SJSA1 (cell line): ENCODE data around the gene SNCA. TPM values are rescaled to one million over a fixed set of nuclear protein-coding genes. Genes with fewer than 3 reads are reported as not detected.

Source experiments
- DNase-seq, 2 experiments: peaks; one replicate each; pipeline ENCODE4 v3.0.0-alpha.2; 2015 to 2020; ENCODE audit warnings: low spot score in 2 of 2, low read depth in 1 of 2
- H3K27ac ChIP-seq: fragments of 250-450 bp; sonication (Bioruptor Pico); 2 replicates; pipeline ENCODE4 v1.5.1; 2020; ENCODE audit warnings: mild to moderate bottlenecking, moderate library complexity
- H3K27me3 ChIP-seq: fragments of 250-450 bp; sonication (Bioruptor Pico); replicated peaks from 2 replicates; pipeline ENCODE4 v1.5.1; 2020; ENCODE audit warnings: mild to moderate bottlenecking, moderate library complexity
- H3K36me3 ChIP-seq: fragments of 250-450 bp; sonication (Bioruptor Pico); 2 replicates; pipeline ENCODE4 v1.5.1; 2020; ENCODE audit warnings: mild to moderate bottlenecking
- H3K4me1 ChIP-seq: fragments of 250-450 bp; sonication (Bioruptor Pico); replicated peaks from 2 replicates; pipeline ENCODE4 v1.6.1; 2021; ENCODE audit warnings: mild to moderate bottlenecking
- H3K4me3 ChIP-seq: fragments of 250-450 bp; sonication (Bioruptor Pico); 2 replicates; pipeline ENCODE4 v1.5.1; 2020; ENCODE audit warnings: mild to moderate bottlenecking
- H3K9me3 ChIP-seq: fragments of 250-450 bp; sonication (Bioruptor Pico); replicated peaks from 2 replicates; pipeline ENCODE4 v1.5.1; 2020; ENCODE audit warnings: mild to moderate bottlenecking
- total RNA-seq: library from RNA; depleted of rRNA; stranded (reverse); fragments of >200 nt; shearing (Covaris generic); gene quantifications from 2 replicates; pipeline ENCODE4 v1.2.3, GENCODE V29; 2014

The SNCA gene
- total RNA-seq, 1 experiment from 2014 or later, result 14.3 TPM

DNA sequence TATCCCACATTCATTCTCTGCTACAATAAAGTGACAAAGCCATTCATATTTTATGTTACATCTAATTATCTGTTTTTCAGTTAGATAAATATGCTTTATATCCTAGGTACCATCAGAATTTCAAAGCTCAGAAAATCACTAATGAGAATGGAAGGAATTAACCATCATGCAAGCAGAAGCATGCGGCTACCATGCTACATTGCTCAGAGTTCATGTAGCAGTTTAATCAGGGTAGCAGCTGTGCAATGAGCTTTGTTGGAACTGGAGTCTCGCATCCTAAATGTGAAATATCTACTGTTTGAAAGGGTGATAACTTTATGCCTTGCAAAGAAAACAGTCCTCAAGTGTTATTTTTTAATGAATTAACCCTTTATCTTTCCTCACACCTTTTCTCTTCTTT lies 77.5 kb downstream of the SNCA start:
- peaks cover 4% of the 10 kb centered on the region for H3K4me1 ChIP-seq
- H3K27ac ChIP-seq, result no peak overlapping the region
- H3K36me3 ChIP-seq, result no peaks in the 10 kb centered on the region
- H3K27me3 ChIP-seq, result no peaks in the 10 kb centered on the region
- H3K9me3 ChIP-seq, result no peaks in the 10 kb centered on the region
- DNase-seq, result no peak
- no peak overlapping the region for H3K4me3 ChIP-seq

DNA sequence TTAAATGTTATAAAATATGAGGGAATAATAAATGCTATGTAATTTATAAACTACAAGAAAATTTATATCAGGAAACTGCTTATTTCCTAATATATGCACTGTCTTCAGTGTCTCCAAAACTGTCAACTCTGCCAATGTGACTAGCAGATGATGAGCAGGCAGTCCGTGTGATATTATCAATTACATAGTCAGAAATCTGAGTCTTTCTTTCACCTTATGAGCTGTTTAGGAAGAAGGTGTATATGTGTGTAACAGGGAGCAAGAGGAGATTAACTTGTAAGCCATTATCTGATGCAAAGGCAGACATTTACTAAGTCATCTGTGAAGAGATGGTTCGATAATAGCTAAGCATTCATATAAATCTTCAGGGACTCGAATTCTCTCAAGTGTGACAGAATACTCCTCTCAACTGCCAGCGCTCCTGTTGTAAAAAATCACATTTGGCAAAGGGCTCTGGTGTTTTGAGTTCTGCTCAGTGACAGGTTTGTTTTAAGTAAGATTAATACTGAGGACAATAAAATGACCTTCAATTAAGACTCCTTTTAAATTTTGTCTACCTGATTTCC lies 79.7 kb downstream of the SNCA start:
- Histone ChIP-seq H3K36me3 (no peaks in the 10 kb centered on the region), H3K9me3 (no peaks in the 10 kb centered on the region), H3K4me1 (peaks cover 25% of the 10 kb centered on the region), H3K4me3 (no peak overlapping the region), H3K27ac (no peak overlapping the region), H3K27me3 (no peaks in the 10 kb centered on the region)
- no peak for DNase-seq

GRCh38 chr4:89755220-89755619 lies 81.7 kb downstream of the SNCA start:
- Histone ChIP-seq H3K27me3 (no peaks in the 10 kb centered on the region), H3K4me1 (peaks cover 27% of the 10 kb centered on the region), H3K27ac (no peak overlapping the region), H3K36me3 (no peaks in the 10 kb centered on the region), H3K4me3 (no peak overlapping the region), H3K9me3 (no peaks in the 10 kb centered on the region)
- no peak for DNase-seq

- DNase-seq, result peak in 1 of 2 experiments; percentile 23
- Histone ChIP-seq H3K9me3 (no peaks in the 10 kb centered on the region), H3K4me3 (no peak overlapping the region), H3K4me1 (peaks cover 27% of the 10 kb centered on the region), H3K36me3 (no peaks in the 10 kb centered on the region), H3K27me3 (no peaks in the 10 kb centered on the region), H3K27ac (peak overlapping the region; percentile 91)
Observed at GRCh38 chr4:89754531-89754930, 82.4 kb downstream of the SNCA start.

DNA sequence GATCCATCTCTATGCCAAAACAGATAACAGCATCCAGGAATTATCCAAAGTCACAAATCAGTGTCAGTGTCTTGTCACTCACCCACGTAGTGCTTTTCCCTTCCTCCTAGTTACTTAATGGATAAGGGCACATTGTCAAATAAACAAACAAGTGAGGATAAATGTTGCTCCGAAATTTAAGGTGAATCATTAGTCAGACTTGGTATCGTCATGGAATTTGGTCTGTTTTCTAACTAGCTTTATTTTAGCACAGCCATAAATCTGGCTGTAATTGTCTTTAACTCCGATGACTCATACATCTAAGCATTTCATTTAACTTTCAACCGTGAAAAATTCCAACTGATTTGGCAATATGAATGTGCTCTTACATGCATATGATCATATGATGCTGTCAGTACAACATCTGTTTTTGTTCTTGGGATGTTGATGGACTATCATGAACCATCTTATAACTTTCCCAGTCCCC lies 83.3 kb downstream of the SNCA start:
- peak in 1 of 2 experiments; percentile 87 for DNase-seq
- H3K27ac ChIP-seq, result peak overlapping the region; percentile 91
- no peak overlapping the region for H3K4me3 ChIP-seq
- no peaks in the 10 kb centered on the region for H3K27me3 ChIP-seq
- H3K4me1 ChIP-seq, result peaks cover 27% of the 10 kb centered on the region
- no peaks in the 10 kb centered on the region for H3K9me3 ChIP-seq
- H3K36me3 ChIP-seq, result no peaks in the 10 kb centered on the region

DNA sequence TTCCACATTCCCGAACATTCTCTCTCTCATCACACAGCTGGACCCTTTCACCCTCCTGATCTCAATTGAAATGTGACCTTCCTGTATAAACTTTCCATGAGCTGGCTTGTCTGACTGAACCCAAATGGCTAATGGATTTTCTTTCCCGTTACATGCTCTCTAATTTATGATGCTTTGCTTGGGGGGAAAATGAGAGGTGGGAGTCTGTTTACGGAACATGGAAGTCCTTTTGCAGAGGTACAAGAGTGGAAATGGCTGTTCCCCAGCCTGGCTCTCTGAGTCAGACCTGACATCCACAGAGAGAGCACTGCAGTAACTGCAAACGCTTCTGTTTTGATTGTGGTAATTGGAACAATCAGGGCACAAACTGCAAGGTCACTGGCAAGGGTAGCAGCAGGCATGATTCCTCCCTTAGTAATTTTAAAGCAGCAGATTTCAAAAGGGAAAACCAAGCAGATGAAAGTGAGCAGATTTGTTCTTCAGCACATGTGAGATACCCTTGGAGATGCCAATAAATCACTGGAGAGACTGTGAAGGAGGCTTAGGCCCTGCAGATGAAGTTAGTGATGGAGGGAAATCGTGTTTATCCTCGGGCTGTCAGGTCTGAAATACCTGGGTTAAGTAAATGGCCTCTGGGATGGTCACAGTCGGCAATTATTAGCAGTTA lies 83.9 kb downstream of the SNCA start:
- no peak overlapping the region for H3K4me3 ChIP-seq

GRCh38 chr4:89751416-89751815 lies 85.5 kb downstream of the SNCA start:
- no peaks in the 10 kb centered on the region for H3K36me3 ChIP-seq
- no peak overlapping the region for H3K4me3 ChIP-seq
- H3K4me1 ChIP-seq, result peaks cover 27% of the 10 kb centered on the region
- no peak overlapping the region for H3K27ac ChIP-seq
- DNase-seq, result no peak
- H3K9me3 ChIP-seq, result no peaks in the 10 kb centered on the region
- H3K27me3 ChIP-seq, result no peaks in the 10 kb centered on the region

More for the DNA sequence above, 83.9 kb downstream of the SNCA start:
- DNase-seq, result peak; percentile 57 to 67
- Histone ChIP-seq H3K27ac (peak overlapping the region; percentile 91), H3K36me3 (no peaks in the 10 kb centered on the region), H3K4me1 (peaks cover 27% of the 10 kb centered on the region), H3K27me3 (no peaks in the 10 kb centered on the region), H3K9me3 (no peaks in the 10 kb centered on the region)

DNA sequence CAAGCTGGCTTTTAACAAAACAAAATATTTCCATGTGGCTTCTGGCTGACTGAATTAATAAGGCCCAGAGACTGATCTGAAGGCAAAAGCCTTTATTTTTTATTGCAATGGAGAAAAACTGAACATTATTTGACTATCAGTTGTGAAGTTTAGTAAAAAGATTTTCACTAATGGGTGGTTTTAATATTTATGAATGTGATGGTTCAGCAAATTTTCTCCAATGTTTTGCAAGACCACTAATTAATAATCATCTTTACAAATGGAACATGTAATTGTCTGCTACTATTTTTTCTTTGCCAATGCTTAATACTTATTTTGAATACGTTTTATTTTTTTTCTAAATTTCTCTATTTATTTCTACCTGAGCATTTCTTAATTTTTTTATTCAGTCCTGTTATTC lies 90.6 kb downstream of the SNCA start:
- no peaks in the 10 kb centered on the region for H3K4me1 ChIP-seq
- H3K27ac ChIP-seq, result no peak overlapping the region
- H3K9me3 ChIP-seq, result no peaks in the 10 kb centered on the region
- no peaks in the 10 kb centered on the region for H3K36me3 ChIP-seq
- DNase-seq, result no peak
- H3K27me3 ChIP-seq, result no peaks in the 10 kb centered on the region
- no peak overlapping the region for H3K4me3 ChIP-seq

DNA sequence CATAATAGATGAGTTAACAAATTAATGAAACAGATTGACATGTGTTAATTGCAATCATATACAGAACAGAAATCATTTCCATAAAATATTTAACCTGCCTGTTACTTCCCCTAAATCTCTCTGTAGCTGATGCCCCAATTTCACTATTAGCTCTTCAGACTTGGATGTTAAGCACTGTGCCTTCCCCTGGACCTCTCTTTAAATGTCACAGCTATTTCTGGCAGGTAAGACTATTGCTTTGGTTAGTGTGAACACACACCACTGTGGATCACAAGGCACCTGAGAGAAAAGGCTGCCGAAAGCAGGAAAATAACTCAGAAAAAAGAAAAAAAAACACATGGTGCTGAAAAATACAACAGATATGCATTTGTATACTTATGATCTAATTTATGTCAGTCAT lies 91.3 kb downstream of the SNCA start:
- Histone ChIP-seq H3K4me3 (no peak overlapping the region), H3K36me3 (no peaks in the 10 kb centered on the region), H3K27me3 (no peaks in the 10 kb centered on the region), H3K27ac (no peak overlapping the region), H3K9me3 (no peaks in the 10 kb centered on the region), H3K4me1 (no peaks in the 10 kb centered on the region)
- DNase-seq, result no peak

GRCh38 chr4:89744914-89745313 lies 92.0 kb downstream of the SNCA start:
- DNase-seq, result no peak
- H3K9me3 ChIP-seq, result no peaks in the 10 kb centered on the region
- H3K36me3 ChIP-seq, result no peaks in the 10 kb centered on the region
- no peak overlapping the region for H3K27ac ChIP-seq
- no peaks in the 10 kb centered on the region for H3K4me1 ChIP-seq
- H3K27me3 ChIP-seq, result no peaks in the 10 kb centered on the region
- no peak overlapping the region for H3K4me3 ChIP-seq

DNA sequence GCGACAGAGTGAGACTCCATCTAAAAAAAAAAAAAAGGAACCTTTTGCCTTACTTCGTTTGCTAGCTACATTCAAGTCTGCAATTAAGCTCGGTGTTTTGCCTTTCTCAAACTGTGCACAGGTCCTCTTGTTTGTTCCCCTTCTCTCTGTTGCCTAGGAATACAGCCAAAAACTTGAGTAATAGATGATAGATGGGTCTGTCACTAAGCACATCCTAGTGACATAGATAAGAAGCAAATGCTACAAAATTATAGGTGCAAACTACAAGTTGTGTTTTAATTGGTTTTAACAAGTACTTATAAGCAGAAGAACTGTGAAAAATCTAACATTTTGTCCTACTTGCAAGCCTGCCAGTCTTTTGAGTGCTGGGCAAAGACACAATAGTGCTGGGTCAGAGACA lies 95.2 kb downstream of the SNCA start:
- Histone ChIP-seq H3K36me3 (no peaks in the 10 kb centered on the region), H3K4me3 (no peak overlapping the region), H3K9me3 (no peaks in the 10 kb centered on the region), H3K27ac (no peak overlapping the region), H3K4me1 (peaks cover 8% of the 10 kb centered on the region), H3K27me3 (no peaks in the 10 kb centered on the region)
- DNase-seq, result no peak

DNA sequence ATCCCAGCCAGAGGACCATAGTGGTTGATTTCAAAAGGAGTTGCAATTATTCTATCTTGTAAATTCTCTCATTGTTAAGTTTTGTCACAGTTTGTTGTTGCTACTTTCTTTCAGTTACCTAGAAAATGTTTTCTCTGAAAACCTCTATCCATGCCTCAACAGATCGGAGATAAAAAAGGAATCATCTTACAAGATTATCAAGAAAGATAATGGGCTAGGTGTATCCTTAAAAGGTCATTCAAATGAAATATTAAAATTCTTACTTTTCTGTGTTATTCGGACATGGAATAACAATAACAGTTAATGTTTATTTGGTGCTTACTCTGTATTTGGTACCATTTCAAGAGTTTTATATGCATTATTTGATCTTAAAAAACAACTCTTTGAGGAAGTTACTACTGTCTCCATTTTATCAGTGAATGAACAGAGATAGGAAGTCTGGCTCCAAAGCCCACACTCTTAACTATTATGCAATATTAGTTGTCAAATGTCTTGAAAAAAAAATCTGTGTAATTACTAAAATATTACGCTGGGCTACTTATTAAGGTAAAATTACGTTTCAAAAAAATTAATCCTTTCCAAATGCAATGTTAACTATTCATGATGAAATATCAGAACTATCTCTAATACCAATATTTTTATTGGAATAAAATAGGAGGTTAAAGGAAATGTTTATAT lies 97.5 kb downstream of the SNCA start:
- no peak for DNase-seq
- peaks cover 8% of the 10 kb centered on the region for H3K4me1 ChIP-seq
- H3K36me3 ChIP-seq, result no peaks in the 10 kb centered on the region

DNA sequence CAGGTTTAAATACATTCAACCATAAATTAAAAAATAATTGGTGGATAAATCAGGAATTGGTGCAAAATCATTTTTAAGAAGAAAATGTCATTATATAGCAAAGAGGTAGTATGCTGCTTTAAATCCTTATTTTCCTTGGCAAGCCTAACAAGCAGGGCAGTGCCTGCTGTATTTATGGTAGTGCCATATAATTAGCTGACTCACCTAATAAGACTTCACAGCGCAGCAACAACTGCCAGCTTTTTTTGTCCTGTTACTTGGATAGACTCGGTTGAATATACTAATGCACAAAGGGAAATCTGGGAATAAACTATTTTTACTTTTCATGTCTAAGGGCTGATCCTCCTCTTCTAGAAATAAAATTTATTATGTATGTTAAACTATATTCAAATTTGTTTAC lies 99.1 kb downstream of the SNCA start:
- Histone ChIP-seq H3K36me3 (no peaks in the 10 kb centered on the region), H3K27ac (no peak overlapping the region; the same call in 1 of the 2 replicates), H3K27me3 (no peaks in the 10 kb centered on the region), H3K4me1 (peaks cover 8% of the 10 kb centered on the region), H3K9me3 (no peaks in the 10 kb centered on the region), H3K4me3 (no peak overlapping the region)
- DNase-seq, result peak; percentile 52

More for the DNA sequence above, 97.5 kb downstream of the SNCA start:
- Histone ChIP-seq H3K27ac (no peak overlapping the region), H3K9me3 (no peaks in the 10 kb centered on the region), H3K27me3 (no peaks in the 10 kb centered on the region), H3K4me3 (no peak overlapping the region)

DNA sequence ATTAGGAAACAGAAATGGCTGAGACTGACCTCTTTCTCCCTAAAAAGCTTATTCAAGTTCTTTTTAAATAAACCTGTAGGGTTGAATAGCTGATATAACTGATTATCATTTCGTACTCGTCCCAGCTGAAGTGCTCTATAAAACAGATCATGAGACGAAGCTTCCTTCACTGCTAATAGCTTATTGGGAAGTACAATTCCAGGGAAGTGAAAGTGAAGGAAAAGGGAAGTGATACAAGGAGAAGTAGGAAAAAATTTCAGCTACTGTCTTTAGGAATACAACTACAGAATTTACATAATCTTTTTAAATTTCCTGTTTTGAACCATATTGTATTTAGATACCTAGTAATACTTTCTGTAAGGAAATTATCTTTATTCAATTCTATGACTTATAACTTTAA lies 103.0 kb downstream of the SNCA start:
- Histone ChIP-seq H3K4me1 (peaks cover 8% of the 10 kb centered on the region), H3K27me3 (no peaks in the 10 kb centered on the region), H3K27ac (no peak overlapping the region), H3K4me3 (no peak overlapping the region), H3K9me3 (no peaks in the 10 kb centered on the region), H3K36me3 (no peaks in the 10 kb centered on the region)
- no peak for DNase-seq
